H1 (cell line): ENCODE data around the gene LARP6. TPM values are rescaled to one million over a fixed set of nuclear protein-coding genes. Genes with fewer than 3 reads are reported as not detected.

Source experiments
- CTCF ChIA-PET: fragments of 300-600 bp; sonication (Branson Sonifier 250); formaldehyde crosslinking; loops from one replicate; lab custom pipeline; 2021; ENCODE audit not compliant: partially characterized antibody; lab: Charles Lee
- POLR2A ChIA-PET: fragments of 300-600 bp; sonication (Branson Sonifier 250); formaldehyde crosslinking; loops from one replicate; lab custom pipeline; 2021; ENCODE audit warnings: inconsistent platforms; ENCODE audit not compliant: partially characterized antibody; lab: Charles Lee
- DNase-seq, 2 experiments: peaks; one replicate each; pipeline versions ENCODE4 v3.0.0 to v3.0.0-alpha.2; 2010 to 2022; ENCODE audit warnings: low spot score in 2 of 2, low read depth in 1 of 2, mixed read lengths in 1 of 2
- FAIRE-seq: peaks from 2 replicates; lab custom pipeline; 2011; peaks lifted over from hg19 to GRCh38; lab: Jason Lieb, UNC
- H2AFZ ChIP-seq: 2 replicates; pipeline ENCODE4 v1.8.1; 2012; ENCODE audit warnings: low read length, inconsistent platforms
- H2AK5ac ChIP-seq: 2 replicates; pipeline ENCODE4 v1.6.1; 2013; ENCODE audit warnings: low read depth, low read length
- H2BK120ac ChIP-seq: replicated peaks from 2 replicates; pipeline ENCODE3; 2013; ENCODE audit warnings: low read depth, low read length, inconsistent platforms
- H2BK12ac ChIP-seq: 2 replicates; pipeline ENCODE4 v1.6.1; 2013; ENCODE audit warnings: low read depth, low read length
- H2BK15ac ChIP-seq: 2 replicates; pipeline ENCODE4 v1.6.1; 2013; ENCODE audit warnings: low read length
- H2BK20ac ChIP-seq: 2 replicates; pipeline ENCODE4 v1.6.1; 2013; ENCODE audit warnings: low read length
- H2BK5ac ChIP-seq: 2 replicates; pipeline ENCODE4 v1.6.1; 2013; ENCODE audit warnings: low read depth, low read length
- H3K14ac ChIP-seq: 2 replicates; pipeline ENCODE4 v1.6.1; 2013; ENCODE audit warnings: inconsistent platforms; ENCODE audit not compliant: insufficient read length
- H3K18ac ChIP-seq: 2 replicates; pipeline ENCODE4 v1.6.1; 2013; ENCODE audit warnings: low read length; ENCODE audit errors: extremely low read depth
- H3K23ac ChIP-seq: 2 replicates; pipeline ENCODE4 v1.6.1; 2013; ENCODE audit warnings: inconsistent platforms; ENCODE audit not compliant: insufficient read length
- H3K23me2 ChIP-seq: 2 replicates; pipeline ENCODE4 v1.6.1; 2013; ENCODE audit warnings: low read depth, low read length
- H3K27ac ChIP-seq: 2 replicates; pipeline ENCODE4 v1.6.1; 2011; ENCODE audit warnings: low read depth, low read length, inconsistent platforms
- H3K27me3 ChIP-seq, 4 experiments: replicated peaks in 1 of 4; 1 replicate in 1 of 4; 2 replicates in 3 of 4; pipeline versions ENCODE4 v1.6.1 to v1.8.1; 2011 to 2013; ENCODE audit warnings: low read length in 3 of 4, mild to moderate bottlenecking in 3 of 4, inconsistent platforms in 2 of 4, mixed read lengths in 2 of 4, moderate library complexity in 1 of 4; ENCODE audit not compliant: control insufficient read depth in 3 of 4, insufficient read depth in 3 of 4; ENCODE audit errors: extremely low read depth in 1 of 4
- H3K36me3 ChIP-seq, 4 experiments: 2 replicates each; pipeline versions ENCODE4 v1.6.1 to v1.8.1; 2011 to 2013; ENCODE audit warnings: mild to moderate bottlenecking in 4 of 4, low read length in 3 of 4, moderate library complexity in 2 of 4, control low read depth in 1 of 4, inconsistent platforms in 1 of 4; ENCODE audit not compliant: insufficient read depth in 4 of 4, control insufficient read depth in 2 of 4
- H3K4ac ChIP-seq: replicated peaks from 2 replicates; pipeline ENCODE3; 2013; ENCODE audit warnings: low read length, low read depth, mixed read lengths, inconsistent platforms; ENCODE audit not compliant: insufficient read length
- H3K4me1 ChIP-seq, 4 experiments: replicated peaks in 1 of 4; 1 replicate in 1 of 4; 2 replicates in 3 of 4; pipeline versions ENCODE4 v1.6.1 to v1.8.1; 2011 to 2013; ENCODE audit warnings: low read length in 3 of 4, inconsistent platforms in 2 of 4, mixed read lengths in 1 of 4; ENCODE audit not compliant: insufficient read depth in 4 of 4, control insufficient read depth in 3 of 4
- H3K4me2 ChIP-seq, 2 experiments: 2 replicates each; pipeline versions ENCODE4 v1.6.1 to v1.8.1; 2011 to 2013; ENCODE audit warnings: low read depth in 2 of 2, low read length in 2 of 2, control low read depth in 1 of 2, inconsistent platforms in 1 of 2, mild to moderate bottlenecking in 1 of 2; ENCODE audit not compliant: insufficient read depth in 1 of 2
- H3K4me3 ChIP-seq, 4 experiments: fragments of 200-600, 300-600 bp in 1 of 4; sonication (generic), shearing (Covaris generic), sonication (Bioruptor Twin) in 1 of 4; 2 replicates each; pipeline versions ENCODE4 v1.5.1 to v1.8.1; 2011 to 2016; ENCODE audit warnings: low read length in 4 of 4, low read depth in 3 of 4, control low read depth in 2 of 4, inconsistent platforms in 2 of 4, mild to moderate bottlenecking in 2 of 4, mixed read lengths in 1 of 4, moderate library complexity in 1 of 4; ENCODE audit not compliant: insufficient read depth in 2 of 4; ENCODE audit errors: extremely low read depth in 1 of 4
- H3K56ac ChIP-seq: replicated peaks from 2 replicates; pipeline ENCODE3; 2013; ENCODE audit warnings: low read depth, mild to moderate bottlenecking, mixed read lengths, low read length, inconsistent platforms; ENCODE audit not compliant: insufficient read length
- H3K79me1 ChIP-seq: 2 replicates; pipeline ENCODE4 v1.6.1; 2013; ENCODE audit warnings: low read depth, low read length, control low read depth
- H3K79me2 ChIP-seq, 2 experiments: 2 replicates each; pipeline versions ENCODE4 v1.6.1 to v1.8.1; 2012 to 2013; ENCODE audit warnings: low read length in 2 of 2, mild to moderate bottlenecking in 2 of 2, inconsistent platforms in 1 of 2; ENCODE audit not compliant: insufficient read depth in 2 of 2, control insufficient read depth in 1 of 2
- H3K9ac ChIP-seq, 4 experiments: replicated peaks in 1 of 4; 1 replicate in 1 of 4; 2 replicates in 3 of 4; pipeline versions ENCODE4 v1.6.1 to v1.8.1; 2011 to 2013; ENCODE audit warnings: low read depth in 3 of 4, low read length in 3 of 4, control low read depth in 2 of 4, mild to moderate bottlenecking in 2 of 4, moderate library complexity in 2 of 4, inconsistent platforms in 1 of 4; ENCODE audit errors: extremely low read depth in 1 of 4
- H3K9me3 ChIP-seq, 2 experiments: 2 replicates each; pipeline versions ENCODE4 v1.6.1 to v1.8.1; 2012 to 2013; ENCODE audit warnings: mild to moderate bottlenecking in 2 of 2, moderate library complexity in 2 of 2, control low read depth in 1 of 2, inconsistent platforms in 1 of 2, low read depth in 1 of 2, low read length in 1 of 2, mixed read lengths in 1 of 2; ENCODE audit not compliant: insufficient read depth in 2 of 2
- H4K20me1 ChIP-seq, 2 experiments: replicated peaks in 1 of 2; 2 replicates each; pipeline versions ENCODE3 to v1.8.1; 2011 to 2013; ENCODE audit warnings: inconsistent platforms in 2 of 2, low read length in 2 of 2, mild to moderate bottlenecking in 1 of 2; ENCODE audit not compliant: insufficient read depth in 2 of 2, control insufficient read depth in 1 of 2
- H4K5ac ChIP-seq: 2 replicates; pipeline ENCODE4 v1.6.1; 2013; ENCODE audit warnings: low read length, low read depth, mixed read lengths, inconsistent platforms; ENCODE audit not compliant: insufficient read length
- H4K8ac ChIP-seq: 2 replicates; pipeline ENCODE4 v1.8.0; 2013; ENCODE audit warnings: mild to moderate bottlenecking, moderate library complexity, low read length, inconsistent platforms; ENCODE audit not compliant: insufficient read depth; ENCODE audit errors: extremely low read depth
- H4K91ac ChIP-seq: replicated peaks from 2 replicates; pipeline ENCODE3; 2013; ENCODE audit warnings: low read length, mixed read lengths, inconsistent platforms; ENCODE audit not compliant: insufficient read length
- CREB1 ChIP-seq: IDR thresholded peaks from 2 replicates; pipeline ENCODE4 v1.6.1; 2012; ENCODE audit warnings: inconsistent platforms
- E2F6 ChIP-seq: IDR thresholded peaks from 2 replicates; pipeline ENCODE4 v1.6.1; 2012; ENCODE audit warnings: inconsistent platforms
- PHF8 ChIP-seq: fragments of 200-600 bp; sonication (generic); conservative IDR thresholded peaks from 2 replicates; pipeline ENCODE4 v1.7.1; 2012; ENCODE audit warnings: low read depth, mild to moderate bottlenecking, inconsistent platforms, low read length, moderate library complexity
- RAD21 ChIP-seq, 2 experiments: IDR thresholded peaks in 1 of 2; conservative IDR thresholded peaks in 1 of 2; 2 replicates each; pipeline ENCODE4 v1.6.1; 2011; ENCODE audit warnings: low read depth in 2 of 2, low read length in 2 of 2, improper control_type of control experiment in 1 of 2, inconsistent platforms in 1 of 2, mild to moderate bottlenecking in 1 of 2, moderate library complexity in 1 of 2
- SRF ChIP-seq: IDR thresholded peaks from 2 replicates; pipeline ENCODE4 v1.6.1; 2011; ENCODE audit warnings: mild to moderate bottlenecking, low read depth, low read length, moderate library complexity
- TEAD4 ChIP-seq: IDR thresholded peaks from 2 replicates; pipeline ENCODE4 v1.6.1; 2012; ENCODE audit warnings: low read depth, low read length, inconsistent platforms, mixed read lengths
- WGBS, 2 experiments: shearing (Covaris generic) in 1 of 2; methylation state at CpG; one replicate each; pipeline versions ENCODE4 v1.1.6 to v1.1.7; 2013 to 2015; ENCODE audit warnings: low lambda C conversion rate in 2 of 2, mixed read lengths in 2 of 2, inconsistent platforms in 1 of 2, low coverage in 1 of 2, missing lambda C conversion rate in 1 of 2; ENCODE audit not compliant: insufficient replicate concordance in 2 of 2, insufficient coverage in 1 of 2, insufficient read length in 1 of 2; ENCODE audit errors: extremely low coverage in 1 of 2, missing lambda C conversion rate in 1 of 2; 5-methylcytosine and 5-hydroxymethylcytosine counted together
- polyA plus RNA-seq, 7 experiments: library from polyadenylated mRNA; depleted of rRNA in 3 of 7; stranded (reverse) in 5 of 7; unstranded in 2 of 7; fragments of >200 nt in 5 of 7; fragments of 200-250 nt in 2 of 7; gene quantifications; 1 replicate in 5 of 7; 2 replicates in 1 of 7; 4 replicates in 1 of 7; pipeline versions ENCODE4 v1.2.1 to v1.2.3, GENCODE V29; 2011 to 2013; ENCODE audit warnings: missing spikeins in 2 of 7, mixed read lengths in 2 of 7
- total RNA-seq: library from RNA; stranded (reverse); fragmentation: NEBNext Ultra II Directional; extraction: Animal tissue kit (Norgen Biotek cat#: 25700); gene quantifications from 2 replicates; pipeline ENCODE4 v1.2.1, GENCODE V29; 2021

The LARP6 gene
- total and polyA plus RNA-seq, 2 of the 8 experiments (the other 6 are each of a cell fraction or from before 2014, with no cell fraction given) = 21.0 to 24.7 TPM

- no peak overlapping the region for H3K4me3 ChIP-seq
- ChIA-PET CTCF (interaction anchor here (0.6 to 3.5 kb wide), 30 partner anchors 8 to 1300 kb away, joined by 3 to 29 read pairs (median 5); partner anchors contain the start of genes LARP6, LRRC49 and THAP10), POLR2A (interaction anchor here (1.0 to 1.3 kb wide), 2 partner anchors 20 to 871 kb away, joined by 3 to 4 read pairs; no protein-coding TSS in a partner anchor)
- no peak overlapping the region; the same call in 1 of the 2 replicates for H2AFZ ChIP-seq
- DNase-seq = no peak
- no peak overlapping the region for H4K91ac ChIP-seq
- H3K23me2 ChIP-seq = no peaks in the 10 kb centered on the region
- H4K20me1 ChIP-seq = no peaks in the 10 kb centered on the region
- H3K18ac ChIP-seq = no peak overlapping the region
- no peaks in the 10 kb centered on the region for H3K36me3 ChIP-seq
- no peak overlapping the region for H2AK5ac ChIP-seq
- H4K8ac ChIP-seq = no peak overlapping the region
- H3K4ac ChIP-seq = no peak overlapping the region
- H3K4me2 ChIP-seq = no peak overlapping the region
- no peaks in the 10 kb centered on the region for H3K9me3 ChIP-seq
- no peak overlapping the region for H2BK5ac ChIP-seq
- H2BK15ac ChIP-seq = no peak overlapping the region
- WGBS, 2 experiments = 87% methylated on average over 8 of the region's 8 CpGs; no CpG with 5 or more reads in 1 of the 2 experiments
- no peaks in the 10 kb centered on the region for H3K79me1 ChIP-seq
- H2BK120ac ChIP-seq = no peak overlapping the region
- no peak overlapping the region for H3K27ac ChIP-seq
- no peaks in the 10 kb centered on the region for H3K4me1 ChIP-seq
- no peak overlapping the region for H3K56ac ChIP-seq
- H3K79me2 ChIP-seq = no peaks in the 10 kb centered on the region
- H2BK20ac ChIP-seq = no peak overlapping the region
- no peak overlapping the region for H3K14ac ChIP-seq
- no peak overlapping the region for H3K9ac ChIP-seq
- H3K23ac ChIP-seq = no peak overlapping the region
- H3K27me3 ChIP-seq = no peaks in the 10 kb centered on the region
- no peak overlapping the region; the same call in 1 of the 2 replicates for H2BK12ac ChIP-seq
- FAIRE-seq = no peak
- H4K5ac ChIP-seq = no peak overlapping the region
- TF ChIP-seq CREB1 (no peak), E2F6 (no peak), SRF (no peak), RAD21 (IDR thresholded peaks at IDR 0.05 in 1 of 2, conservative IDR thresholded peaks at IDR 0.05 in 1 of 2; ENCODE audit: low read depth in 2 of 2, low read length in 2 of 2) (no peak), PHF8 (no peak), TEAD4 (no peak)
Measured at GRCh38 chr15:70825841-70826240, 28.1 kb downstream of the LARP6 start.
